Measurements from ENCODE around the gene MYLK. TPM values are rescaled to one million over a fixed set of nuclear protein-coding genes. Genes with fewer than 3 reads are reported as not detected.
A peak's percentile ranks its signal among the peaks of the same experiment; 100 is the strongest.

The MYLK gene
- total and polyA plus RNA-seq, 9 of the 15 experiments (the other 6 are each of a cell fraction or from before 2014, with no cell fraction given) = 0.11 to 0.53 (median 0.18) TPM; not detected in 2

- Histone ChIP-seq H3K4me2 (ENCODE audit: insufficient read depth, low read length) (no peak overlapping the region), H3K9ac (ENCODE audit: insufficient read depth in 1 of 2, low read depth in 2 of 2, low read length in 2 of 2) (no peak overlapping the region), H4K20me1 (replicated peaks; ENCODE audit: control insufficient read depth, insufficient read depth, low read length) (no peaks in the 10 kb centered on the region), H3K4me3 (no peak overlapping the region), H3K4me1 (replicated peaks in 1 of 2; ENCODE audit: control insufficient read depth in 2 of 2, insufficient read depth in 2 of 2, low read length in 2 of 2) (peaks cover 8% of the 10 kb centered on the region in 2 experiments; a peak in 4 of 5 replicates), H3K9me3 (replicated peaks; ENCODE audit: control insufficient read depth, insufficient read depth, low read depth, low read length) (no peaks in the 10 kb centered on the region), H3K27me3 (ENCODE audit: control insufficient read depth in 2 of 2, insufficient read depth in 2 of 2, low read length in 2 of 2) (peaks cover 4 to 21% of the 10 kb centered on the region in 2 experiments; a peak in 3 of 5 replicates), H3K36me3 (ENCODE audit: control insufficient read depth, insufficient read depth, low read length) (no peaks in the 10 kb centered on the region), H3K27ac (ENCODE audit: extremely low read depth, low read depth, low read length) (no peak overlapping the region), H3K79me2 (ENCODE audit: control insufficient read depth, insufficient read depth, low read length) (no peaks in the 10 kb centered on the region), H2AFZ (ENCODE audit: low read depth, low read length) (peak overlapping the region; percentile 38; the same call in 1 of the 2 replicates), H3K9me1 (ENCODE audit: control insufficient read depth, insufficient read depth, low read length) (no peaks in the 10 kb centered on the region)
- no peak for FAIRE-seq
- DNase-seq (ENCODE audit: extremely low read depth in 1 of 4, low spot score in 3 of 4) = no peak
- 27% methylated on average over 13 of the region's 15 CpGs for WGBS (ENCODE audit: insufficient coverage, low coverage, missing lambda C conversion rate)
- ChIA-PET POLR2A (interaction anchor here (0.8 kb wide), 1 partner anchor 10 kb away, joined by 3 read pairs; no protein-coding TSS in a partner anchor), CTCF (ENCODE audit: low intra/inter-chr PET ratio) (no interaction called here)
- ATAC-seq = no peak
- intact Hi-C loops (cut with micrococcal nuclease) (no loop called here), in situ Hi-C loops (cut with MboI) (no loop called here)
- no TSS peak for BruUV-seq (replicated peaks)
- TF ChIP-seq ZNF584 (CRISPR knock-in tag; IDR thresholded peaks at IDR 0.05; ENCODE audit: low read depth) (no peak), ZNF395 (CRISPR knock-in tag; IDR thresholded peaks at IDR 0.05) (no peak), MLX (CRISPR knock-in tag; conservative IDR thresholded peaks at IDR 0.05) (no peak), ZNF316 (IDR thresholded peaks at IDR 0.05) (no peak), REST (IDR thresholded peaks at IDR 0.05; ENCODE audit: borderline replicate concordance) (no peak), REST (CRISPR knock-in tag; IDR thresholded peaks at IDR 0.05; ENCODE audit: low read depth) (no peak), FOXM1 (IDR thresholded peaks at IDR 0.05; ENCODE audit: low read depth) (no peak), FOXM1 (CRISPR knock-in tag; IDR thresholded peaks at IDR 0.05; ENCODE audit: low read depth) (no peak), E2F3 (CRISPR knock-in tag; IDR thresholded peaks at IDR 0.05) (no peak), FOXA1 (IDR thresholded peaks at IDR 0.05; ENCODE audit: borderline replicate concordance) (no peak)
These were observed 249.7 kb downstream of the MYLK start for GRCh38 chr3:123634149-123635051.

All from K562 (cell line).